Transverse colon (tissue), 4 donors: ENCODE results near the gene EPS8.

ENCODE experiments used
- CTCF ChIP-seq, 5 experiments: fragments of 200-600 bp in 3 of 5; fragments of 450-650 bp in 2 of 5; sonication (generic) in 3 of 5; IDR thresholded peaks; 1 replicate in 2 of 5; 2 replicates in 3 of 5; pipeline ENCODE4 v1.5.1; 2016 to 2017; ENCODE audit warnings: antibody characterized with exemption in 5 of 5, inconsistent platforms in 3 of 5, mild to moderate bottlenecking in 2 of 5, moderate library complexity in 1 of 5
- EP300 ChIP-seq: sonication (generic); formaldehyde crosslinking; IDR thresholded peaks from one replicate; pipeline ENCODE4 v1.6.1; 2017; ENCODE audit warnings: antibody characterized with exemption, low read depth
- POLR2A ChIP-seq: fragments of 450-650 bp; IDR thresholded peaks from one replicate; pipeline ENCODE4 v1.6.1; 2016; ENCODE audit warnings: antibody characterized with exemption, mild to moderate bottlenecking, moderate library complexity
- POLR2AphosphoS5 ChIP-seq, 3 donors: sonication (generic); formaldehyde crosslinking; IDR thresholded peaks; one replicate each; pipeline ENCODE4 v1.6.1; 2016; ENCODE audit warnings: antibody characterized with exemption in 3 of 3

GRCh38 chr12:15689751-15690191 is 99.4 kb downstream of the EPS8 start:
- no peak for TF ChIP-seq CTCF (IDR thresholded peaks at IDR 0.05)
- TF ChIP-seq POLR2AphosphoS5 (IDR thresholded peaks at IDR 0.05) = no peak
- no peak for TF ChIP-seq EP300
- TF ChIP-seq POLR2A = no peak
